ENCODE measurements around the gene DNAJC17.

DNA sequence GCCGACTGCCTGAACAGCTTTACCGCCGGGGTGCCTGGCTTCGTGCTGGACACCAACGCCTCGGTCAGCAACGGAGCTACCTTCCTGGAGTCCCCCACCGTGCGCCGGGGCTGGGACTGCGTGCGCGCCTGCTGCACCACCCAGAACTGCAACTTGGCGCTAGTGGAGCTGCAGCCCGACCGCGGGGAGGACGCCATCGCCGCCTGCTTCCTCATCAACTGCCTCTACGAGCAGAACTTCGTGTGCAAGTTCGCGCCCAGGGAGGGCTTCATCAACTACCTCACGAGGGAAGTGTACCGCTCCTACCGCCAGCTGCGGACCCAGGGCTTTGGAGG, 37.4 kb upstream of the DNAJC17 start:
- TF ChIP-seq, protein P1, sequence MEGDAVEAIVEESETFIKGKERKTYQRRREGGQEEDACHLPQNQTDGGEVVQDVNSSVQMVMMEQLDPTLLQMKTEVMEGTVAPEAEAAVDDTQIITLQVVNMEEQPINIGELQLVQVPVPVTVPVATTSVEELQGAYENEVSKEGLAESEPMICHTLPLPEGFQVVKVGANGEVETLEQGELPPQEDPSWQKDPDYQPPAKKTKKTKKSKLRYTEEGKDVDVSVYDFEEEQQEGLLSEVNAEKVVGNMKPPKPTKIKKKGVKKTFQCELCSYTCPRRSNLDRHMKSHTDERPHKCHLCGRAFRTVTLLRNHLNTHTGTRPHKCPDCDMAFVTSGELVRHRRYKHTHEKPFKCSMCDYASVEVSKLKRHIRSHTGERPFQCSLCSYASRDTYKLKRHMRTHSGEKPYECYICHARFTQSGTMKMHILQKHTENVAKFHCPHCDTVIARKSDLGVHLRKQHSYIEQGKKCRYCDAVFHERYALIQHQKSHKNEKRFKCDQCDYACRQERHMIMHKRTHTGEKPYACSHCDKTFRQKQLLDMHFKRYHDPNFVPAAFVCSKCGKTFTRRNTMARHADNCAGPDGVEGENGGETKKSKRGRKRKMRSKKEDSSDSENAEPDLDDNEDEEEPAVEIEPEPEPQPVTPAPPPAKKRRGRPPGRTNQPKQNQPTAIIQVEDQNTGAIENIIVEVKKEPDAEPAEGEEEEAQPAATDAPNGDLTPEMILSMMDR (conservative IDR thresholded peaks at IDR 0.05; ENCODE audit: low read length): no peak
- no peak for TF ChIP-seq EZH2phosphoT487 (IDR thresholded peaks at IDR 0.05; ENCODE audit: borderline replicate concordance, low read depth, low read length)

Data from OCI-LY7 (cell line).